ENCODE results near the gene METTL13. TPM values are rescaled to one million over a fixed set of nuclear protein-coding genes. Genes with fewer than 3 reads are reported as not detected.

The METTL13 gene
- total RNA-seq, 3 donors from 2014 or later: 25.4 to 28.0 (median 25.9) TPM

- Histone ChIP-seq H3K4me3 (no peak overlapping the region), H3K9me3 (no peaks in the 10 kb centered on the region), H3K4me1 (ENCODE audit: low read depth) (no peaks in the 10 kb centered on the region), H3K36me3 (ENCODE audit: low read depth) (no peaks in the 10 kb centered on the region)
- ATAC-seq (no peak), DNase-seq (no peak)
- intact Hi-C loops (cut with DNase I, micrococcal nuclease): no loop called here
- TF ChIP-seq, protein P1, sequence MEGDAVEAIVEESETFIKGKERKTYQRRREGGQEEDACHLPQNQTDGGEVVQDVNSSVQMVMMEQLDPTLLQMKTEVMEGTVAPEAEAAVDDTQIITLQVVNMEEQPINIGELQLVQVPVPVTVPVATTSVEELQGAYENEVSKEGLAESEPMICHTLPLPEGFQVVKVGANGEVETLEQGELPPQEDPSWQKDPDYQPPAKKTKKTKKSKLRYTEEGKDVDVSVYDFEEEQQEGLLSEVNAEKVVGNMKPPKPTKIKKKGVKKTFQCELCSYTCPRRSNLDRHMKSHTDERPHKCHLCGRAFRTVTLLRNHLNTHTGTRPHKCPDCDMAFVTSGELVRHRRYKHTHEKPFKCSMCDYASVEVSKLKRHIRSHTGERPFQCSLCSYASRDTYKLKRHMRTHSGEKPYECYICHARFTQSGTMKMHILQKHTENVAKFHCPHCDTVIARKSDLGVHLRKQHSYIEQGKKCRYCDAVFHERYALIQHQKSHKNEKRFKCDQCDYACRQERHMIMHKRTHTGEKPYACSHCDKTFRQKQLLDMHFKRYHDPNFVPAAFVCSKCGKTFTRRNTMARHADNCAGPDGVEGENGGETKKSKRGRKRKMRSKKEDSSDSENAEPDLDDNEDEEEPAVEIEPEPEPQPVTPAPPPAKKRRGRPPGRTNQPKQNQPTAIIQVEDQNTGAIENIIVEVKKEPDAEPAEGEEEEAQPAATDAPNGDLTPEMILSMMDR (IDR thresholded peaks at IDR 0.05): no peak
Observed at GRCh38 chr1:171756856-171757255, 24.6 kb upstream of the METTL13 start.

DNA sequence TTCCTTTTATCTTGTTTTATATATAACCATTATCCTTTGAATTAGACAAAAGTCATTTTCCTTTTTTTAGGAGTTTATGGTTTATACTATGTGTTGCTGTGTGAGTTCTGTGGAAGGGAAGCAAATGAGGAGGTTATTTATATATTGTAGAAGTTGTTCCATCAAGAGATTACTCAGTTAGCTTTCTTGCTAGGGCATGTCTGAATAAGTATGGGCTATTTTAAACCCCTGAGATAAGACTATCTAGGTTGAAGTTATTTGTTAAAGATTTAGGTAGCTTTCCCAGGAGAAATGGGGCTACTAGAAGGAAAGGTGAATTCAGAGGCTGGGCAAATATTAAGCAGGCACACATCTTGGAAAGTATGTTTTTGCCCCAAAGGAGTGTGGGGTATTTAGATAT lies 23.4 kb upstream of the METTL13 start:
- no peaks in the 10 kb centered on the region for H3K4me1 ChIP-seq (ENCODE audit: low read depth)
- TF ChIP-seq, protein P1 (IDR thresholded peaks at IDR 0.05): no peak
- no peaks in the 10 kb centered on the region for H3K36me3 ChIP-seq (ENCODE audit: low read depth)
- no peaks in the 10 kb centered on the region for H3K9me3 ChIP-seq
- DNase-seq (no peak), ATAC-seq (no peak)
- intact Hi-C loops (cut with DNase I, micrococcal nuclease): no loop called here
- no peak overlapping the region for H3K4me3 ChIP-seq

DNA sequence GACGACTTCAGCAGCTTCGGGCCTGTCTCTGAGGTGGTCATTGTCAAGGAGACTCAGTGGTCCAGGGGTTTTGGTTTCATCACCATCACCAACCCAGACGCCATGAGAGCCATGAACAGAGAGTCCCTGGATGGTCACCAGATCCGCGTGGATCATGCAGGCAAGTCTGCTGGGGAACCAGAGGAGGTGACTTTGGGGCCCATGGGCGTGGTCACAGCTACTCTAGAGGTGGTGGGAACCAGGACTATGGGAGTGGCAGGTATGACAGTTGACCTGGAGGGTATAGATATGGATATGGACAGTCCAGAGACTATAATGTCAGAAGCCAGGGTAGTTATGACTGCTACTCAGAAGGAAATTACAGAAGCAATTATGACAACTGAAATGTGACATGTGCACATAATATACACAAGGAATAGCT lies 19.3 kb upstream of the METTL13 start:
- Histone ChIP-seq H3K4me1 (ENCODE audit: low read depth) (no peaks in the 10 kb centered on the region), H3K36me3 (ENCODE audit: low read depth) (no peaks in the 10 kb centered on the region), H3K9me3 (no peaks in the 10 kb centered on the region), H3K4me3 (no peak overlapping the region)
- intact Hi-C loops (cut with DNase I, micrococcal nuclease): no loop called here
- TF ChIP-seq, protein P1 (IDR thresholded peaks at IDR 0.05): no peak
- ATAC-seq (no peak), DNase-seq (no peak)

- no peak overlapping the region for H3K4me3 ChIP-seq
- DNase-seq: no peak
- no peaks in the 10 kb centered on the region for H3K9me3 ChIP-seq
- no peaks in the 10 kb centered on the region for H3K36me3 ChIP-seq (ENCODE audit: low read depth)
- intact Hi-C loops (cut with DNase I, micrococcal nuclease): no loop called here
- ATAC-seq: no peak
- TF ChIP-seq, protein P1 (IDR thresholded peaks at IDR 0.05): no peak
- no peaks in the 10 kb centered on the region for H3K4me1 ChIP-seq (ENCODE audit: low read depth)
Observed at GRCh38 chr1:171763764-171764163, 17.7 kb upstream of the METTL13 start.

DNA sequence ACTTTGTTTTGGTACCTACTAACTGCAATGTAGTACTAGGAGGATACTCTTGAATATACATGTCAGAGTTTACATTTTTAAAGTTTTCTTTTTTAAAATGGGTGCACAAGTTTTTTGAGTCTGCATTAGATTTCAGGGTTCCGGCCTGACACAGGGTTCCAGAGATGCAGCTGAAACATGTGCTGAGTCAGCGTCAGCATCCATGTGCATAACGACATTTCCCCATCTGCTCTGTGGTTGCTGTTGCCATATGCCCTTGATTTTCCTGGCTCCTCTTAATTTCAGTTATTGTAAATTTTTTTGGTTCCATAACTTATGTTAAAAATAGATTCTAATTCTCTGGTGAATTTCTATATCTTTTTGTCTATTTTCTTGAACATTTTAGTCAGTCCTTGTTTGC lies 12.3 kb upstream of the METTL13 start:
- H3K4me1 ChIP-seq (ENCODE audit: low read depth): no peaks in the 10 kb centered on the region
- DNase-seq: no peak
- H3K4me3 ChIP-seq: no peak overlapping the region
- TF ChIP-seq, protein P1 (IDR thresholded peaks at IDR 0.05): no peak
- H3K9me3 ChIP-seq: no peaks in the 10 kb centered on the region
- intact Hi-C loops (cut with DNase I, micrococcal nuclease): no loop called here
- ATAC-seq: no peak
- H3K36me3 ChIP-seq (ENCODE audit: low read depth): no peaks in the 10 kb centered on the region

DNA sequence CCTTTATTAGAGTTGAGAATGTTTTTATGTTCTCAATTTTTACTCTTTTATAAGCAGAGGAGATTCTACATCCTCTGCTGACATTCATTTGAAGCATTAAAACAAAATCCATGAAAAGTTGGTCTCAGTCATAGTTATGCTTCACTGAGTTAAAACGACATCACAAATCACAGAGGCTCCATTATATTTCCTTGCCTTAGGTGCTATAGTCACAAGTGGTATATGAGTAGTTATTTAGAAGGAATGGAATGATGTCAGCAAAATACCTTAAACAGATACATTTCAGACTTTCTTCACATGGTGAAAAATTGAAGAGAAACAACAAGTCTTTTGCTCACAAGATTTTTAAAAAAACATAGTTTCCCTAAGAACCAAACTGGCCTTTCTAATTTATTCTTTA lies 11.7 kb upstream of the METTL13 start:
- ATAC-seq (no peak), DNase-seq (no peak)
- Histone ChIP-seq H3K9me3 (no peaks in the 10 kb centered on the region), H3K4me3 (no peak overlapping the region), H3K4me1 (ENCODE audit: low read depth) (no peaks in the 10 kb centered on the region), H3K36me3 (ENCODE audit: low read depth) (no peaks in the 10 kb centered on the region)
- intact Hi-C loops (cut with DNase I, micrococcal nuclease): no loop called here
- TF ChIP-seq, protein P1 (IDR thresholded peaks at IDR 0.05): no peak

All from mucosa of descending colon (tissue), 3 donors.